Panc1 (cell line): ENCODE data around the gene IGSF23. TPM values are rescaled to one million over a fixed set of nuclear protein-coding genes. Genes with fewer than 3 reads are reported as not detected.
"Not testable (repeated sequence)": the region's sequence is repeated elsewhere in the genome, so short reads cannot be mapped to it uniquely, and the experiment has no call there.

Experiments used
- ATAC-seq: fragments of 200-7000 bp; cut with Tn5 transposase; 2 replicates; pipeline ENCODE4 v1.9.1; 2020; ENCODE audit warnings: mild to moderate bottlenecking, moderate library complexity
- BruUV-seq: library from RNA; stranded (reverse); fragments of 400-500 nt; replicated peaks from 2 replicates; lab custom pipeline; 2021; lab: Mats Ljungman, UMichigan
- CTCF ChIA-PET: fragments of 300-600 bp; sonication (Branson Sonifier 250); formaldehyde crosslinking; loops from one replicate; lab custom pipeline; 2022; ENCODE audit warnings: antibody characterized with exemption; lab: Charles Lee
- POLR2A ChIA-PET: fragments of 300-600 bp; sonication (Branson Sonifier 250); formaldehyde crosslinking; loops from one replicate; lab custom pipeline; 2022; ENCODE audit warnings: antibody characterized with exemption; lab: Charles Lee
- DNase-seq: peaks from one replicate; pipeline ENCODE4 v3.0.0-alpha.2; 2010; ENCODE audit warnings: low read depth, low spot score
- H3K27ac ChIP-seq: 2 replicates; pipeline ENCODE4 v1.5.1; 2011; ENCODE audit warnings: mild to moderate bottlenecking, low read length, inconsistent platforms
- H3K27me3 ChIP-seq: fragments of 200-500 bp; sonication (Bioruptor generic); 2 replicates; pipeline ENCODE4 v1.6.0; 2014; ENCODE audit warnings: low read length, inconsistent platforms; ENCODE audit not compliant: control insufficient read depth, insufficient read depth
- H3K36me3 ChIP-seq: fragments of 200-500 bp; sonication (Bioruptor generic); 2 replicates; pipeline ENCODE4 v1.5.1; 2014; ENCODE audit warnings: inconsistent platforms, mild to moderate bottlenecking, low read length, moderate library complexity; ENCODE audit not compliant: control insufficient read depth, insufficient read depth
- H3K4me1 ChIP-seq: 2 replicates; pipeline ENCODE4 v1.5.1; 2011; ENCODE audit warnings: inconsistent platforms, mild to moderate bottlenecking, low read length, moderate library complexity; ENCODE audit not compliant: control insufficient read depth, insufficient read depth
- H3K4me3 ChIP-seq, 2 experiments: 2 replicates each; pipeline ENCODE4 v1.5.1; 2011 to 2012; ENCODE audit warnings: low read depth in 2 of 2, low read length in 2 of 2, mild to moderate bottlenecking in 2 of 2, inconsistent platforms in 1 of 2, moderate library complexity in 1 of 2
- H3K9me3 ChIP-seq: fragments of 200-500 bp; sonication (Bioruptor generic); 2 replicates; pipeline ENCODE4 v1.5.1; 2014; ENCODE audit warnings: low read depth, mild to moderate bottlenecking, inconsistent platforms, low read length, moderate library complexity; ENCODE audit not compliant: control insufficient read depth, insufficient read depth
- CTCF ChIP-seq: fragments of 450-650 bp; IDR thresholded peaks from 2 replicates; pipeline ENCODE4 v1.5.1; 2017; ENCODE audit warnings: mild to moderate bottlenecking
- POLR2AphosphoS5 ChIP-seq: IDR thresholded peaks from 2 replicates; pipeline ENCODE4 v1.6.1; 2012; ENCODE audit warnings: mild to moderate bottlenecking, low read depth, low read length, moderate library complexity
- REST ChIP-seq, 2 experiments: IDR thresholded peaks; 2 replicates each; pipeline ENCODE4 v1.6.1; 2011 to 2012; ENCODE audit warnings: low read depth in 2 of 2, control low read depth in 1 of 2, low read length in 1 of 2, mild to moderate bottlenecking in 1 of 2, moderate library complexity in 1 of 2; ENCODE audit not compliant: insufficient read depth in 1 of 2
- SIN3A ChIP-seq: IDR thresholded peaks from 2 replicates; pipeline ENCODE4 v1.6.1; 2012; ENCODE audit warnings: low read depth, mild to moderate bottlenecking, low read length, moderate library complexity, borderline replicate concordance; ENCODE audit not compliant: insufficient read depth
- TCF7L2 ChIP-seq: IDR thresholded peaks from 2 replicates; pipeline ENCODE4 v1.6.1; 2011; ENCODE audit warnings: mild to moderate bottlenecking, low read depth, low read length, inconsistent platforms
- in situ Hi-C: cut with HindIII; loops from 2 replicates; pipeline ENCODE4 v1.10.0; 2016; ENCODE audit warnings: low sequenced_read_pairs, low pct_unique_long_range_greater_than_20kb
- intact Hi-C: fragments of 100-400 bp; cut with micrococcal nuclease; formaldehyde crosslinking; loops from one replicate; pipeline ENCODE4 v1.10.0; 2022; ENCODE audit not compliant: unreplicated experiment
- total RNA-seq: library from RNA; stranded (reverse); gene quantifications from one replicate; pipeline ENCODE4 v1.2.1, GENCODE V29; 2021; ENCODE audit not compliant: unreplicated experiment

Gene IGSF23
- total RNA-seq, 1 experiment from 2014 or later: not detected

GRCh38 chr19:44588771-44589112, 24.6 kb upstream of the IGSF23 start:
- no TSS peak for BruUV-seq
- in situ Hi-C loops: no loop called here
- no peaks in the 10 kb centered on the region for H3K27me3 ChIP-seq
- TF ChIP-seq POLR2AphosphoS5 (no peak), TCF7L2 (no peak), CTCF (no peak), REST (IDR thresholded peaks at IDR 0.05; ENCODE audit: insufficient read depth in 1 of 2, low read depth in 2 of 2, low read length in 1 of 2) (no peak), SIN3A (no peak)
- ATAC-seq (peak; percentile 68), DNase-seq (peak; percentile 36)
- CTCF ChIA-PET: interaction anchor here (0.6 kb wide), 1 partner anchor 1087 kb away, joined by 4 read pairs; no protein-coding TSS in a partner anchor
- intact Hi-C loops: no loop called here
- H3K27ac ChIP-seq: peak overlapping the region; percentile 65; the same call in 1 of the 2 replicates
- no peaks in the 10 kb centered on the region for H3K9me3 ChIP-seq
- no peak overlapping the region for H3K4me3 ChIP-seq
- H3K36me3 ChIP-seq: no peaks in the 10 kb centered on the region
- no peaks in the 10 kb centered on the region; the same call in 1 of the 2 replicates for H3K4me1 ChIP-seq
- POLR2A ChIA-PET: interaction anchor here (0.6 kb wide), 1 partner anchor 299 kb away, joined by 3 read pairs; no protein-coding TSS in a partner anchor

- no peaks in the 10 kb centered on the region; the same call in 1 of the 2 replicates for H3K4me1 ChIP-seq
- TF ChIP-seq CTCF (no peak), TCF7L2 (no peak), SIN3A (no peak), POLR2AphosphoS5 (no peak), REST (IDR thresholded peaks at IDR 0.05; ENCODE audit: insufficient read depth in 1 of 2, low read depth in 2 of 2, low read length in 1 of 2) (no peak)
- DNase-seq: no peak
- no peaks in the 10 kb centered on the region for H3K36me3 ChIP-seq
- no TSS peak for BruUV-seq
- ChIA-PET CTCF (no interaction called here), POLR2A (no interaction called here)
- ATAC-seq: no peak
- intact Hi-C loops: no loop called here
- no peak overlapping the region for H3K27ac ChIP-seq
- in situ Hi-C loops: no loop called here
- no peaks in the 10 kb centered on the region for H3K27me3 ChIP-seq
- H3K4me3 ChIP-seq: no peak overlapping the region
- no peaks in the 10 kb centered on the region for H3K9me3 ChIP-seq
These were observed 22.9 kb upstream of the IGSF23 start for GRCh38 chr19:44590245-44591059.

- POLR2A ChIA-PET, DNase-seq, CTCF ChIA-PET, ATAC-seq, H3K4me3 ChIP-seq, H3K36me3 ChIP-seq, H3K27me3 ChIP-seq, intact Hi-C loops, in situ Hi-C loops, BruUV-seq, H3K4me1 ChIP-seq, H3K27ac ChIP-seq, H3K9me3 ChIP-seq: not testable (repeated sequence)
These were observed 21.9 kb upstream of the IGSF23 start for GRCh38 chr19:44591340-44591993.
